Right ventricle myocardium superior (tissue), 1 donor: ENCODE results near the gene TMEM190. TPM values are rescaled to one million over a fixed set of nuclear protein-coding genes. Genes with fewer than 3 reads are reported as not detected.
A peak's percentile ranks its signal among the peaks of the same experiment; 100 is the strongest.

Experiments
- ATAC-seq: fragments of 200-7000 bp; cut with Tn5 transposase; one replicate; pipeline ENCODE4 v1.9.1; 2020; ENCODE audit warnings: mild to moderate bottlenecking; ENCODE audit not compliant: poor library complexity
- DNase-seq: peaks from one replicate; pipeline ENCODE4 v3.0.0-alpha.2; 2020
- intact Hi-C: fragments of 100-400 bp; cut with DNase I; formaldehyde crosslinking; loops from one replicate; pipeline ENCODE4 v1.11.2; 2022
- total RNA-seq: library from RNA; stranded (reverse); fragmentation: NEBNext Ultra II Directional; extraction: Animal tissue kit (Norgen Biotek cat#: 25700); gene quantifications from one replicate; pipeline ENCODE4 v1.2.1, GENCODE V29; 2021
- donor health status: DM: no; HTN: yes; CAD: no; lungs with severe emphysema.

Gene TMEM190
- total RNA-seq, 1 donor from 2014 or later: not detected

DNA sequence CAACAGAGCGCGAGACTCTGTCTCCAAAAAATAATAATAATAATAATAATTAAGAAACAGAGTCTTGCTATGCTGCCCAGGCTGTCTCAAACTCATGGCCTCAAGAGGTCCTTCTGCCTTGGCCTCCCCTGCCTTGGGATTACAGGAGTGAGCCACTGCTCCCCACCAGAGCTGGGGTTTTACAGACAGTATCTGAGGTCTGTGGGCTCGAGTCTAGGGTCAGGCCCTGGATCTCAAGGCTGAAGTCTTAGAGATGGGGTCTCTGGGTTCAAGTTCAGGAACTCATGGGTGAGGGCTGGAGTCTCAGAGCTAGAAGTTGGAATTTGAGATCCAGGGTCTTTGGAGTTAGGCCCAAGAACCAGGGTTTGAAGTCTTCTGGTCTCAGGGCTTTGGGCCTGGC lies 9.8 kb upstream of the TMEM190 start:
- intact Hi-C loops: no loop called here
- DNase-seq: no peak
- no peak for ATAC-seq

DNA sequence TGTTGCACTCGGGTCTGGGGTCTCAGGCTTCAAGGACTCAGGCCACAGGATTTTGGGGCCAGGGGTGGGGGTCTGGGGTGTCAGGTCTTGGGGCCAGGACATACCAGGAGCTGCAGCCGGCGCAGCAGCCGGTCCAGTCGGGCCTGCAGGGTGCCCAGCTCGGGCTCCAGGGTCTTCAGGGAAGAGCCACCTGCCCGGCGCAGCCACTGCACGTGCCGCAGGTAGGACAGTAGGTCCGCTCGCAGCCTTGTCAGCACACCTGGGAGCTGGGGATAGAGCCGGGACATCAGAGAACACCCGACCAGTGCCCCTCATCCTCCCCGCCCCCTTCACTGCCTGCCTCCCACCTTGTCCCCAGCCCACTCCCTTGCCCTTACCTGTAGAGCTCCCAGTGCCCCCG lies 8.5 kb upstream of the TMEM190 start:
- DNase-seq (no peak), ATAC-seq (no peak)
- intact Hi-C loops: no loop called here

DNA sequence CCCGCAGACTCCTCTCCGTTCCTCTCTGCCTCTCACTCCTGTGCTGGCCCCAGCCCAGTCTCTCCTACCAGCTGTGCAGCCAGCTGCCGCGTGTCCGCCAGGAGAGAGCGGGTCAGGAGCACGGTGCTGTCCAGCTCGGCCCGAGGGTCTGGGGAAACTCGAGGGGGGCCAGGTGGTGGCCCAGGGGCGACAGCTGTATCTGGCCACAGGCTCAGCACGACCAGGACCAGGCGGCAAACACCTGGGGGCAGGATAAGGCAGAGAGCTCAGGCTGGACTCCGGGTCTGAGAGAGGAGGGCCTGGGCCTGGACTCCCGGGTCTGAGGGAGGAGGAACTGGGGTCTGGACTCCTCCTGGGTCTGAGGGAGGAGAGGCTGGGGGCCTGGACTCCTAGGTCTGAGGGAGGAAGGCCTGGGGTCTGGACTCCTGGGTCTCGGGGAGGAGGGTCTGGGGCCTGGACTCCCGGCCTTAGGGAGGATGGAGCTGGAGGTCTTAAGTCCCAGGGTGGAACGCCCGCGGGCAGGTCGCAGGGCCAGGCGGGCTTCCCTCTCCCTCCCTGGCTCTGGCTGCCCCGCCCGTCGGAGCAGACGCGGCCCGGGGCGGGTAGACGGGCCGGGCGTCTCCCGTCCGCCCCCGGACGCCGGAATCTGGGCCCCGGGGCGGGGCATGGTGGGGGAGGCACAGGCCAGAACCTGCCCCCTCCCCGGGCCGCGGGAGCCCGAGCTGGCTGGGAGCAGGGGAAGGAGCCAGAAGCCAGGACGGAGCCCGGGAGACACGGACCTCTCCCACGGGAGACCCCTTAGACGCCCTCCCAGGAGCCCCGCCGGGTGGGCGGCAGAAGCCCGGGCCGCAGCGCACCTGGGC lies 7.7 kb upstream of the TMEM190 start:
- ATAC-seq (peak; percentile 34), DNase-seq (no peak)
- intact Hi-C loops: no loop called here

DNA sequence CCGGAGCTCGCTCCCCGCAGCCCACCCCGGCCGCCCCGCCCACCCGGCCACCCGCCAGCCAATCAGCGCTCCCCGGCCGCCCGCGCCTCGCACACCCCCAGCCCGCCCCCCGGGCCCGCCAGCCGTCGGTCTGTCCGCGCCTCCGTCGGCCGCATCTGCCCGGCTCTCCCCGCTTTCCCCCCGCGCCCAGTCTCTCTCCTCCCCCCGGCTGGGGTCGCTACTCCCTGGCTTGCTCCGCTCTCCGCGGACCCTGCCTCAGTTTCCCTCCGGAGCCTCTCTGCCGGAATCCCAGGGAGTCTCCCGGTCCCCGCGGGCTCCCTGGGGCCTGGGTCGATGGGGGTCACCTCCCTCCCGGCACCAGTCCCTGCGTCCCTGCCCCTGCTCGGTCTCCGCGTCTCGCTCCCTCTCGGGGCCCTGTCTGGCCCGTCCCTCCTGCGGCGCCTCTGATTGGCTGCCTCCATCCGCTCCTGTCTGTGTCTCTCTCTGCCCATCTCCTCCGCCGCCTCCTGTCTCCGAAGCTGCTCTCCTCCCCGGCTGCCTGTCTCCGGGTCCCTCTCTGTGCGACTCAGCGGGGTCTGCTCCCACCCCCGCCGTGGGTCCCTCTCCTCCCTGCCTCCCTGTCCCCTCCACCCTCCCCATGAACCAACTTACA lies 6.8 kb upstream of the TMEM190 start:
- no peak for DNase-seq
- ATAC-seq: no peak
- intact Hi-C loops: no loop called here

DNA sequence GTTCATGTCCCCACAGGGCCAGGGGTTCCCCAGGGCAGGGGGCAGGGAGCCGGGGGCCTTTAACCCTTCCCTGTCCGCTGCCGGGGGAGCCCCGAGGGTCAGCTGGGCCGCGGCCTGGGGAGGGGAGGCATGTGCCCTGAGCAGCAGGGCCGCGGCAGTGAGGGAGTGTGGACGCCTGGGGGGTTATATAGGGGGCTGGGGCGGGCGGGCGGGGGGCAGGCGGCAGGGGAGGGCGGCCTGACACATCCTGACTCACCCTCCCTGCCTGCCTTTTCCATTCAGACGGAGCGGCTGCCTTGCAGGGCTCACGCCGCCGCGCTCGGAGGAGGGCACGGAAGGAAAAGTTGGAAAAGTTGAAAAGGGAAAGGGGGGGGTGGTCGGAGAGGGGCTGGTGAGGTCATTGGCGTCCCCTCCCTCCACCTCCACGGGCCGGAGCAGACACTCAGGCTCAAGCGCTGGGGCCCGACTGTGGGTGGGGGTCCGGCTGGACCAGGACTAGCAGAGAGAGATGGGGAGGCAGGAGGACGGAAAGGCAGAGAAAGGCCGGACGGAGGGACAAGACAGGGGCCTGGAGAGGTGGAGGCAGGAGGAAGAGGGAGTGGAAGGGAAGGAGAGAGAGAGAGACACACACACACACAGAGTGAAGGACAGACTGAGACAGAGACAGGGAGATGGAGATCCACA lies 6.2 kb upstream of the TMEM190 start, which contains the start of gene IL11:
TSS of gene IL11 (minus strand) at position 159 of the 684 bp plus-strand sequence. CDS start at position 6, 153 bp downstream.
- intact Hi-C loops: no loop called here
- ATAC-seq (no peak), DNase-seq (no peak)

DNA sequence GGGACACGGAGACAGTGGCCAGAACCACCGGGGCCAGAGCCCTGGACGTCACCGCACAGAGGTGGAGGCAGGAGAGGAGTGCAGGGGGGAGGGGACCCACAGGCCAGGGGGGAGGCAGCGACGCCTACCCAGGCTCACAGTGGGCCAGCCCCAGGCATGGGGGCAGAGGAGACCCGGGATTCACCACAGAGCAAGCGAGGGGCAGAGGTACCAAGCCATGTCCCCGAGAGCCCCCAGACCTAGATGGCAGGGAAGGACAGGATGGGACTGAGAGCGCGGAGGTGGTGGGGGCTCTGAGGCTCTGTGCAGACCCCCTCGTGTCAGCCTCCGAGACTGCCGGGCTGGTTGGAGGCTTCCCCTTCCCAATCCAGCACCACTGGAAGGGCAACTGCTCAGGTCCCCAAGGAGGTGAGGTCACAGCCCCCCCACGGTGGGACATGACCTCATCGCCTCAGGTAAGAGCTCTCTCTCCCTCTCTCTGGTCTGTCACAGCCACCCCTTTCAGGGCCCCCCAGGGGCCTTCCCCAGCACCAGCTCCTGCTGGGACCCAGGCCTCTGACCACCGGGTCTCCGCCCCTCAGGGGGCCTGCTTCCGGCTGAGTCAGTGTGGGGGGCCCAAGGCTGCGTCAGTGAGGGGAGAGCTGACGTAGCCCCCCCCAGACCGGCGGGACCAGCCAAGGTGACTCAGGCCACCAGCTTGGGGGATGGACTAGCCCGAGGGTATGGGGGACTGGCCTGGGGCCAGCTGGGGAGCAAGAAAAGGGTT lies 4.1 kb upstream of the TMEM190 start:
- intact Hi-C loops: no loop called here
- ATAC-seq: no peak
- DNase-seq: no peak

DNA sequence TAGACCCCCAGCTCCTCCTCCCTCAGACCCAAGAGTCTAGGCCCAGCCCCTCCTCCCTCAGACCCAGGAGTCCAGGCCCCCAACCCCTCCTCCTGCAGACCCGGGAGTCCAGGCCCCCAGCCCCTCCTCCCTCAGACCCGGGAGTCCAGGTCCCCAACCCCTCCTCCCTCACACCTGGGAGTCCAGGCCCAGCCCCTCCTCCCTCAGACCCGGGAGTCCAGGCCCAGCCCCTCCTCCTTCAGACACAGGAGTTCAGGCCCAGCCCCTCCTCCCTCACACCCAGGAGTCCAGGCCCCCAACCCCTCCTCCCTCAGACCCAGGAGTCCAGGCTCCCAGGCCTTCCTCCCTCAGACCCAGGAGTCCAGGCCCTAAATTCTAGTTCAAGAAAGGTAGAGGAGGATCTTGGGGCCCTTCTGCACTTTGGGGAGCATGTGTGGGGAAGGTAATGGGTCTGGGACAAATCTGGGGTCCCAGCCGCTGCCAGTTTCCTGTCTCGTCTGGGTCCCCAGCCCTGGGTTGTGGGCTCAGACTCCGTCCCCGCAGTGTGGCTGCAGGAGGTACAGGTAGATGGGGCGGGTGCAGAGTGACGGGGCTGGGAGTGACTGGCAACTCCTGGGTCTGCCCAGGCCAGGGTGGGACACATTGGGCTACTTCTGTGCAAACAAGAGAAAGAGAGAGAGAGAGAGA lies 3.2 kb upstream of the TMEM190 start:
- ATAC-seq: no peak
- intact Hi-C loops: no loop called here
- no peak for DNase-seq

DNA sequence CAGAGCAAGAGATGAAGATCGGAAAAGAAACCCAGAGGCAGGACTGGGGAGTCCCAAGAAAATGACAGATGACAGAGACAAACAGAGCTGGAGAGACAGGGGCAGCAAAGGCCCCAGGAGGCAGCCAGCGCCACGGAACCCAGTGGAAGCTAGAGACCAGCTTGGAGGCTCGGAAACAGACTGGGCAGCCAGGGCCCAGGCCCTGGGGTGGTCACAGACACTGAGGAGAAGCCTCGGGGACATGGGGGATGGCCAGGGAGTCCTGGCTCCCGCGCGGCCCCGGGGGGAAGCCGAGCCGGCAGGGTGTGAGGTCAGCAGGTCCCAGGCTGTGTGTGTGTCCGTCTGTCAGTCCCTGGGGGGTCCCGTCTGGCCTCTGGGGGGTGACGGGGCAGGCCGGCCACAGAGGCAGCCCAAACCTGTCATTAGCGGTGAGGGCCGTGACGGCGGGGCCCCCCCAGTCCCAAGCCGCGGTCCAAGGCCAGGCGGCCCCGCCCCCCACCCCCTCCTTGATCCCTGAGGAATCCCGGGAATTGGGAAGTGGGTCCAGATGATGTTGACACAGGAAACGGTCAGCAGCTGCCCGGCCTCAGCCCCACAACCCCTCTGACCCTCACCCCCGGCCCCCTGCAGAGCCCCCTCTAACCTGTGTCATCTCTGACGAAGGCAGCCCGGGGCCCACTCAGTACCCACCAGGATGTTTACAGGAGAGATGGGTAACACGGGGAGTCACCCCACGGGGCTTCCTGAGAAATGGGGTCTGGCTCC lies 2.5 kb upstream of the TMEM190 start:
- intact Hi-C loops: no loop called here
- ATAC-seq (no peak), DNase-seq (no peak)

DNA sequence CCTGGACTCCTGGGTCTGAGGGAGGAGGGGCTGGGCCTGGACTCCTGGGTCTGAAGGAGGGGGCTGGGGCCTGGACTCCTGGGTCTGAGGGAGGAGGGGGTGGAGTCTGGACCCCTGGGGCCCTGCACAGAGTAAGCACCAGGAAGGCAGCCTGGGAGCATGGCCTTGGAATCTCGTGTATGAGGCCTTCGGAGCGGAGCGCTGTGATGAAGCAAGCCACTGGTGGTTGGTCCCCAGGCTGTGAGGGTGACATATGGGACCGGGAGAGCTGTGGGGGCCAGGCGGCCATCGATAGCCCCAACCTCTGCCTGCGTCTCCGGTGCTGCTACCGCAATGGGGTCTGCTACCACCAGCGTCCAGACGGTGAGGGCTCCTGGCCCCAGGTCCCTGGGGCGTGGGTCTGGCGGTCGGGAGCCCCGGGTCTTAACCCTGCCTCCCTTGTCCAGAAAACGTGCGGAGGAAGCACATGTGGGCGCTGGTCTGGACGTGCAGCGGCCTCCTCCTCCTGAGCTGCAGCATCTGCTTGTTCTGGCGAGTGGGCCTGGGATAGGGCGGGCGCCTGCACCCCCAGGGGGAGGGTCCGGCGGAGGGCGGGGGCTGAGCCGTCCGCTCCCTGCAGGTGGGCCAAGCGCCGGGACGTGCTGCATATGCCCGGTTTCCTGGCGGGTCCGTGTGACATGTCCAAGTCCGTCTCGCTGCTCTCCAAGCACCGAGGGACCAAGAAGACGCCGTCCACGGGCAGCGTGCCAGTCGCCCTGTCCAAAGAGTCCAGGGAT lies 918 bp downstream of the TMEM190 start:
- intact Hi-C loops: no loop called here
- no peak for ATAC-seq
- no peak for DNase-seq

DNA sequence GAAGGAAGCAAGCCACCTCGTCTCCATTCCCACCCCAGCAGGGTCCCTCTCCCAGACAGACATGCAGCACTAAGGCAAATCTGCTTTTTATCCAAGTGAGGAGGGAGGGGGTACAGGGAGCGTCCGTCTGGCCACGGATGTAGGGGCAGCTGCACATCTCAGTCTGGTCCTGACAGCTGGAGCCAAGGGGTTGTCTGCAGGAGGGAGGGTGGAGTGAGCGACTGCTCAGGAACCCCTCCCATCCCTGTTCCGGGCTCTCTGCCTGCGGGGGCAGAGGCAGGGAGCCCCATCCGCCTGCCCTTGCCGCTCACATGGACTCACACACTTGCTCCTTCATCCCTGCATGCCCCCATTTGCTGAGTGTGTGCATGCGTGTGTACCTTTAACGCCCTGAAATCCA lies 2.5 kb downstream of the TMEM190 start:
- intact Hi-C loops: no loop called here
- ATAC-seq: no peak
- DNase-seq: no peak

DNA sequence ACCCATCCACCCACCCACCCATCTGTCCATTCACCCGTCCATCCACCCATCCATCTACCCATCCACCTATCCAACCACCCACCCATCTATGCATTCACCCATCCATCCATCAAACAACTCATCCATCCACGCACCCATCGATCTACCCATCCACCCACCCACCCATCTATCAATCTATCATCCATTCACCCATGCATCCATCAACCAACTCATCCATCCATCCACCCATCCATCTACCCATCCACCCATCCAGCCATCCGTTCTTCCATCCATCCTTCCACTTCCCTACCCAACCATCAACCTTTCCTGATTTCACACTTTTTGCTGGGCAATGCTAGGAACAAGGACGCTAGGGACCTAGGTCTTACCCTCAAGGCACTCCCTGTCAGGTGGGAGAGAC lies 5.4 kb downstream of the TMEM190 start:
- DNase-seq (no peak), ATAC-seq (no peak)
- intact Hi-C loops: loop anchor here (5.0 kb wide), 1 partner anchor 80 kb away; no protein-coding TSS in a partner anchor

DNA sequence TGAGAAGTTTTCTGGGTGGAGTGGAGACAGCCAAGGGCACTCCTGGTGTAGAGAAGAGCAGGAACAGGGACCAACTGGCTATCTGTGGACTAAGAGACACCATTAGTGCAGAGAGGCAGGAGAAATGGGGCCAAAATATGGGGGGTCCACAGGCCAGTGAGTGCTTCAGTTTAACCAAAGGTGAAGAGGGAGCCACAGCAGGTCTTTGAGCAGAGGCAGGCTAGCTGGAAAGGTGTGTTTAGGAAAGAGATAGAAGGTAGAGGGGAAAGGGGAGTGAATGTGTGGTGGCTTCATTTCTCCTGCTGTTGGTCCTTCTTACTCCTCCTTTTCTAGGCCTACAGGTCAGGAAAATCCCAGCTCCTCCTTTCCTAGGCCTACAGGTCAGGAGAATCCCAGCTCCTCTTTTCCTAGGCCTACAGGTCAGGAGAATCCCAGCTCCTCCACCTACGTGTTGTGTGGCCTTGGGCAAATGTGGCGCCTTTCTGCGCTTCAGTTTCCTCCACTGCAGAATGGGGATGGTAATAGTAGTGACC lies 6.0 kb downstream of the TMEM190 start:
- ATAC-seq (no peak), DNase-seq (no peak)
- intact Hi-C loops: loop anchor here (5.0 kb wide), 1 partner anchor 80 kb away; no protein-coding TSS in a partner anchor

DNA sequence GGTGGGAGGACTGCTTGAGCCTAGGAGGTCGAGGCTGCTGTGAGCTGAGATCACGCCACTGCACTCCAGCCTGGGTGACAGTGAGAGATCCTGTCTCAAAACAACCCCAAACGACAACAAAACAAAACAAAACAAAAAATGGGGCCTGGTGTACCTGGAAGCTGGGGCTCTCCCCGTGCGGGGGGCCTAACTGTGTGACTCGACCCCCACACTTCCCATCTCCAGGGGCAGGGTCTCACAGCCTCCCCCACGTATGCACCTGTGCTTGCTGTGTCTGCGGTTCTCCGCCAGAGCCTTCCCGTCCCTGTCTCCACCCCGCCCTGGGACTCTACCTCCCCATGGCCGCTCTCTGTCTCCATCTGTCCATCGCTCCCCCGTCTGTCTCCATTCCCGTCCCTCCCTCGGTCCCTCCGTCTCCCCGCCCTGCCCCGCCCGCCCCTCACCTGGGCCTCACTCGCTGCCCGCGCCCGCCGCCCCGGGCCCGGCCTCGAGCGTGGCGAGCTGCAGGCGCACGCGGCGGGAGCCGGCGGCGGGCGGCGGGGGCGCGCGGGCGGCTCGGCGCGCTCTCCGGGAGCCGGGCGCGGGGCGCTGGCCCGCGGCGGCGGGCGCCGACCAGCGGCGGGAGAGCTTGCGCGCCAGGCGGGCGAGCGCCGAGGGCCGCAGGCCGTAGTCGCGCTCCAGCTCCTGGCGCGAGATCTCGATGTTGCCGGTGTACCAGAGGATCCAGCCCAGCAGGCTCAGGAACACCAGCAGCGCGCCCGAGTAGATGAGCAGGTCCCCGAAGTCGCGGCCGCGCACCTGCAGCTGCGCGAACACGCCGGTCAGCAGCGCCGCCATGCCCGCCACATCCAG lies 6.9 kb downstream of the TMEM190 start:
- DNase-seq (peak; percentile 76), ATAC-seq (no peak)
- intact Hi-C loops: loop anchor here (2.0 to 5.0 kb wide), 2 partner anchors 45 to 81 kb away; partner anchors contain the start of gene KMT5C

DNA sequence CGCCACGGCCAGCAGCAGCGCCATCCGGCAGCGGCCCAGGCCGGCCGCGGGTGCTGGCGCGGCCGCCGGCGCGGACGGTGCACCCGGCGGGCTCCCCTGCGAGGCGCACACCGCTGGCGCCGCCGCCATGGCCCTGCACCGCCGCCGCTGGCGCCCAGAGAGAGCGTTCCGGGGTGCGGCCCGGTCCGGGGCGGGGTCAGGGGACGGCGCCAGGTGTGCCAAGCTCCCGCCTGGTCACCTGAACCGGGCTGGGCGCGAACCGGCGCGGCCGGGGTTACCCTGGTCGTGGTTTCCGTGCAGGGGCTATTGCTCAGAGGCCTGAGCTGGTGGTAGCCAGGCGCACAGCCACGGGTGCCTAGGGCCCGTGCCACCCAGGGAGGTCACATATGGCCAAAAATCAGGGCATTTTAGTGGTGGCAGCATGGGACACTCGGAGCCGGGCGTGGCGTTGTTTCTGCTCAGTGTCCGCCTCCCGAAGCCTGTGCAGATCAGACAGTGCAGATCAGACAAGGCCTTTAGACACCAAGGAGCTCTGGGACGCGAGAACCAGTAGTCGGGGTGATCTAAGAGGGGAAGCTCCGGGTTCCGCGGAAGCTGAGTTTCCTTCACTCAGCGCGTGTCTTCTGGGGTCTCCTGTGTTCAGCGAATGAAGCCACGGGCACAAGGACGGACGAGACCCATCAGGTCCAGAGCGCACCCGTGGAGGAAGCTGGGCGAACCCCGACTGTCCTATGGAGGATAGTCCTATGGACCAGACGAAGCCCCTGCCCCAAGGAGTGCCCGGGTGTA lies 7.7 kb downstream of the TMEM190 start, which contains the start of gene TMEM238:
TSS of gene TMEM238 (minus strand) at position 162 of the 789 bp plus-strand sequence. CDS start at position 129, 33 bp downstream.
- ATAC-seq: no peak
- peak; percentile 52 for DNase-seq
- intact Hi-C loops: loop anchor here (2.0 to 5.0 kb wide), 2 partner anchors 46 to 82 kb away; partner anchors contain the start of gene KMT5C
